Cardiac septum (tissue), 1 donor: ENCODE results near the gene NEUROD2. TPM values are rescaled to one million over a fixed set of nuclear protein-coding genes. Genes with fewer than 3 reads are reported as not detected.
A peak's percentile ranks its signal among the peaks of the same experiment; 100 is the strongest.

ENCODE experiments used
- DNase-seq: peaks from one replicate; pipeline ENCODE4 v3.0.0-alpha.2; 2020; ENCODE audit warnings: low spot score
- intact Hi-C: fragments of 100-400 bp; cut with DNase I; formaldehyde crosslinking; loops from one replicate; pipeline ENCODE4 v1.14.0; 2022
- total RNA-seq: library from RNA; stranded (reverse); fragmentation: NEBNext Ultra II Directional; extraction: Animal tissue kit (Norgen Biotek cat#: 25700); gene quantifications from one replicate; pipeline ENCODE4 v1.2.1, GENCODE V29; 2021
- donor health status: DM: no; HTN: no; CAD: no.

NEUROD2 gene
- total RNA-seq, 1 donor from 2014 or later, result 0.08 TPM

DNA sequence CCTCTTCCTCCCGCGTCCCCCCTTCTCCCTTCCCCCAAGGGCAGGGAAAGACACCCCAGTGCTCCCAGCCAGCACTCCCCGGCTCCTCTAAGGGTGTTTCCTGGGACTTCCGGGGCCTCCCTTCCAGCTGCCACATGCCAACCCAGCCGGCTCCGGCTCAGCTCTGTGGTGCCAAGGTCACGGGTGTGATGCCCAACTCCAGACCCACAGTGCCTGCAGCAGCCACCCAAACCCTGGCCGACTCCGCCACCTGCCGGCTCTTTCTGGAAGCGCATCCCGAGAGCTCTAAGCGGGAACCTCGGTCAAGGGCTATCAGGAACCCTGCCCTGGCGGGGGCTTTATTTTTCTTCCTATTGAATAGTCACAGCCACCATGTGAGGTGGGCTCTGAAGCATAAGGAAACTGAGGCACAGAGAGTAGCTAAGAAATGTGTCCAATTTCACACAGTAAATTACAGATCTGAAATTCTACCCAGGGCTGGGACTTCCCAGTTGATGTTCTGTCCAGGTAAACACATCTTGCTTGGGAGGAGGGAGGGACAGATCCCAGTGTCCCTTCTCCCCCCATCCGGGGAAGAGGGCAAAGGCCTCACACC is 15.7 kb upstream of the NEUROD2 start:
- peak; percentile 94 for DNase-seq
- intact Hi-C loops, result loop anchor here (5.0 kb wide), 2 partner anchors 96 to 129 kb away; no protein-coding TSS in a partner anchor

DNA sequence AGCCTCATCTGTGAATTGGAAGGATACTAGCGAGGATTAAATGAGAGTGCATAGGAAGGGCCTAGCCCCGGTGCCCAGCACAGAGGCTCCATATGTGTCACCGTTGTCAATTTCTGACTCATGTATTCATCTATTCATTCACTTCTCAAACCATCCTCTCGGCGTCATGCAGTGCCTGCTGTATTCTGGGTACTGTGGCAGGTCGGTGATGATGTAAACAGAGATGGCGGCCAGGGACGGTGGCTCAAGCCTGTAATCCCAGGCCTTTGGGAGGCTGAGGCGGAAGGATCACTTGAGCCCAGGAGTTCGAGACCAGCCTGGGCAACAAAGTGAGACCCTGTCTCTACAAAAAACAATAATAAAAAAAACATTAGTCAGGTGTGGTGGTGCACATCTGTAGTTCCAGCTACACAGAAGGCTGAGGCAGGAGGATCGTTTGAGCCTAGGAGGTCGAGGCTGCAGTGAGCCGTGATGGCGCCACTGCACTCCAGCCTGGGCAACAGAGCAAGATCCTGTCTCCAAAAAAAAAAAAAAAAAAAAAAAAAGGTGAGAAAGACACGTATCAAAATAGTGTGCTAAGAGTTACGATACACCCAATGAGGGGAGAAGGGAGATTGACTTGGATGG is 14.8 kb upstream of the NEUROD2 start:
- intact Hi-C loops, result loop anchor here (1.0 to 5.0 kb wide), 3 partner anchors 75 to 130 kb away; no protein-coding TSS in a partner anchor
- DNase-seq, result no peak

DNA sequence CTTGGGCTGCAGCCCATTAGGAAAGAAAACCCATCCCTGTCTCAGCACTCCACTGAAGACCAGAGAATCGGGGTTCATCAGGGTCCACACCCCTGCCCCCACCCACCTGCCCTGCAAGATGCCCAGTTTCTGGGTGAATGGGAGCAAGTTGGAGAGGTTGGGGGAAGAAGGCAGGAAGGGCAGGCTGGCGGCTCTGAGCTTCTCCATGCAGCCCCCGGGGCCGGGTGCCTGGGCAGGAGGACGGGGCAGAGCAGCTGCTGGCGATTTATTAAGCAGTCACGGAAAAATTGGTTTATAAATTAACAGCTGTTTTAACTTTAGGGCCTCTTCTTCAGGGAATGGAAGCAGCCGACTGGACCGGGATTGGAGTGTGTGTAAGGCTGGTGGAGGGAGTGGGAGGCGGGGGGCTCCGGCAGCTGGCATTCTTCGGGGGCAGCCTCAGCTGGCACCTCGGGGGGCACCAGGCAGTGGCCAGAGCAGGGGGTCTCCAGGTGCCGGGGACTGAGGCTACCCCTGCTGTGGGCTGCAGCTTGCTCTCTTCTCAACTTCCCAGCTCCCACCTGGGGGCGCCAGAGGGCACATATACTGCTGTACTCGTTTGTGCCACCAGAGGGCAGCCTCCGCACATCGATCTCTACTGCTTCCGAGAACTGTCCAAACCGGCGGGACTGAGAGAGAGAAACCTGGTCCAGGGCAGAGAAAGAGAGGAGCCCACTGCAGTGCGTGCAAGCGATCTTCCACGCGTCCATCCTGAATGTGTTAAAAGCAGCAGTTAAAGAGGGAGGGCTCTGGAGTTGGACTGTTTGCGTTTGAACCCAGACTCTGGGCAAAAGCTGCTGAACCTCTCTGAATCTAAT is 14.0 kb upstream of the NEUROD2 start:
- intact Hi-C loops, result loop anchor here (1.0 to 5.0 kb wide), 3 partner anchors 74 to 131 kb away; no protein-coding TSS in a partner anchor
- DNase-seq, result peak; percentile 96

GRCh38 chr17:39619786-39620101 is 12.0 kb upstream of the NEUROD2 start:
- intact Hi-C loops, result loop anchor here (5.0 kb wide), 3 partner anchors 47 to 133 kb away; no protein-coding TSS in a partner anchor
- no peak for DNase-seq

DNA sequence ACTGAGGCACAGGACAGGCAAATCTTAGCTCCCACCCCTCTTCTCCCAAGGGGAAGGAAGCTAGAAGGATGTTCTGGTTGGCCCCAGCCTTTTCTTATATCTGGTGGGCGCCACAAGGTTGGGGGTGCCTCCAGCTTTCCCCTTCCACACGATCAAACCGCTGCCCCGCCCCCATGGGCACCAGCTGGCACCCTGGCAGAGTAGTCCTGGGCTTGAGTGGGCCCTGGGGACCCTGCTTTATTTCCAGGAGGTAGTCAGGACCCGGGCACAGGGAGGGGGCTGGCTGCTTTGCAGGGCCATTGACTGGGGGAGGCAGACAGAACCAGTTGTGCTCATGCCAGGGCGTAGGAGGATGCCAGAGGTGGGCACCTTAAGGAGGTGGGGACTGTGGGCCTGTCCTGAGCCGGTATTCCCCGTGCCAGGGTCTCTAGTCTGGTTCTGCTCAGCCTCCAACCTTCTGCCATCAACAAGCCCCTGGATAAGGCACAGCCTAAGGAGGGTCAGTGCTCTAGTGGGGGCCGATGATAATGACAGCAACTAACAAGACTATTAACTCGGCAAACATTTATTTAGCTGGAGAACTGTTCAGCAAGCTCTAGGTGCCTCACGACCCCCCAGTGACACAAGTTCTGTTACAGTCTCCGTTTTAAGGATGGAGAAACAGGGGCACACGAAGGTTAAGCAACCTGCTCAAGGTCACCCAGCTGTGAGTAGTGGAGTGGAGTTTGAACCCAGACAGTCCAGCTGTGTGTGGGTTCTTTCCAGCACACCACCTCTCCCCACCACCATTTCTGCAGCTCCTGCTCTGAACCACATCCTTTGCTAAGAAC is 11.5 kb upstream of the NEUROD2 start:
- intact Hi-C loops, result loop anchor here (5.0 kb wide), 1 partner anchor 47 kb away; no protein-coding TSS in a partner anchor

GRCh38 chr17:39618246-39618913 is 10.7 kb upstream of the NEUROD2 start:
- DNase-seq, result no peak
- intact Hi-C loops, result loop anchor here (5.0 kb wide), 1 partner anchor 46 kb away; no protein-coding TSS in a partner anchor

More for the DNA sequence above, 11.5 kb upstream of the NEUROD2 start:
- DNase-seq, result no peak

DNA sequence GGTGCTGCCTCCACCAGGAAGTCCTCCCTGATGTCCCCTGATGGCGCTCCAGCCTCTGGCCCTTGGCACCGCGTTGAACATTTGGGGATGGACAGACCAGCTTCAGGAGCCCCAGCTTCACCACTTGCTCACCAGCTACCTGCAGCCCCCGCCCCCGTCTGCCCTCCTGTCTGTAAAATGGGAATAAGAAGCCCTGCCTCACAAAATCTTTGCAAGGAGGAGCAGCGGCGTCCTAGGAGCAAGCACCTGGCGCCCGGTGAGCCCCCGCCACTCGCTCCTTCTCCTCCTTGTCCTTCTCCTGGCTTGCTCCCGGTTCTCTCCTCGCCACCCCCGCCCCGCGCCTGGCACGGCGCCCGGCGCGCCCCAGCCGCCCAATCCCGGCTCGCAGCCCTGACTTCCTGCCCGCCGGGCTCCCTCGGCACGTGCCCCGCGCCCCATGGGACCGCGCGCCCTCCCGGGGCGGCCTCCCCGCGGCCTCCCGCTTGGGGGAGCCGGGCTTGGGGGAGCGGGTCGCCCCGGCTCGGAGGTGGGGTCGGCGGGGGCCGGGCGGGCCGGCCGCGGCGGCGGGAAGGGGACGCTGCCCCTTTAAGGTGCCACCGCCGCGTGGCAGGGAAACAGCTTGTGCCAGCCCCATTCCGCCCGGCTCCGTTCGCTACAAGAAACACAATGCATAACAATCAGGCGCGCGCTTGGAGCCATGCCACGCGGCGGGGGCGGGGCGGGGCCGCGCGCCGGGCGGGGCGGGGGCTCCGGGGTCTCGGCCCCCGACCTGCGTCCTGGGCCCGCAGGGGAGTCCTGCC is 9.9 kb upstream of the NEUROD2 start:
- intact Hi-C loops, result loop anchor here (5.0 kb wide), 1 partner anchor 45 kb away; no protein-coding TSS in a partner anchor
- peak; percentile 81 for DNase-seq

GRCh38 chr17:39617100-39617445 is 9.4 kb upstream of the NEUROD2 start:
- intact Hi-C loops, result loop anchor here (5.0 kb wide), 1 partner anchor 45 kb away; no protein-coding TSS in a partner anchor
- DNase-seq, result no peak

DNA sequence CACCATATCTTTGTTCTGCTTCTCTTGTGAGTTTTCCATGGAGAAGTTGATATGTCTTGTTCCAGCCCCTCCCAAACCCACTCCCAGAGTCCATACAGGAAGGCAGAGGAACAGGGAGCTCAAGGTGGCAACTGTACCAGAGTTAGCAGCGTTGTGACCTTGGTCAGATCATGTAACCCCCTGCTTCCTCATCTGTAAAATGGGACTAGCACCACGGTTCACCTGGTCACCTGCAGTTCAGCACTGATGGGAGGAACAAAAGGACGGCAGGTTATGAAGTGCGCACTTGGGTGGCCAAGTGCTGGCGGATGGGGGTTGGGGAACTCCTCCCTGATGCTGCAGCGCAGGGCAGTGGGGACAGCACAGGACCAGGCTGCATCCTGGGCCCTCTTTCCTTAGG is 7.7 kb upstream of the NEUROD2 start:
- intact Hi-C loops, result loop anchor here (5.0 kb wide), 1 partner anchor 43 kb away; no protein-coding TSS in a partner anchor
- DNase-seq, result no peak

- intact Hi-C loops, result loop anchor here (5.0 kb wide), 1 partner anchor 42 kb away; no protein-coding TSS in a partner anchor
Observed at GRCh38 chr17:39614545-39615157, 6.9 kb upstream of the NEUROD2 start.

GRCh38 chr17:39612935-39613464 is 5.3 kb upstream of the NEUROD2 start:
- no peak for DNase-seq
- intact Hi-C loops, result no loop called here

More at GRCh38 chr17:39614545-39615157, 6.9 kb upstream of the NEUROD2 start:
- DNase-seq, result no peak

DNA sequence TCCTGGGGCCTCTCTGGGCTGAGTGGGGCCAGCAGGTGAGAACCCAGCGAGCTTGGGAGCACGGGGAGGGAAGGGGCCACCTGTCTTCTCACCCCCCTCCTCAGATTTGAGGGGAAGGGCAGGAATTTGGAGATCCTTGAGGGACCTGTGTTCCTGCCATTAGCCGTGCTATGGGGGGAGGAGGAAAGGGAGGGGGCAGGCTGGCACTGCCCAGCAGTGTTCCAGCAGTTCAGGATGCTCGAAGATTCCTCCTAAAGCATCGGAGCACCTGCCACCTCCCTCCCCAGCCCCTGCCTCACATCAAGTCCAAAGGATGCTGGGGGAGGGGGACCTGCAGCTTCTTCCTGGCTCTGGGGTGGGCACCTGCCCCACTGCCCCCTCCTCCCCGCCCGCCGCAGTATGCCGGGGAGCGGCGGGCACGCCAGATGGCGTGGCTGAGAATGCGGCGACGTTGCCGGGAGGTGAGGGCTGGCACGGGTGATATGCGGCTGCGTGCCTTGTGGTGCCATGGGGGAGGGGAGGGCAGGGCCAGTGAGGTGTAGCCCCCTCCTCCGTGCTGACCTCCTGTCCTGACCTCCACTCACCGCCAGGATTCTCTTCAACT is 4.7 kb upstream of the NEUROD2 start:
- no peak for DNase-seq
- intact Hi-C loops, result no loop called here

GRCh38 chr17:39611401-39612112 is 3.8 kb upstream of the NEUROD2 start:
- intact Hi-C loops, result no loop called here
- DNase-seq, result no peak

- intact Hi-C loops, result no loop called here
- DNase-seq, result no peak
Observed at GRCh38 chr17:39609416-39610025, 1.8 kb upstream of the NEUROD2 start.

GRCh38 chr17:39608142-39608981 is 642 bp upstream of the NEUROD2 start:
- DNase-seq, result no peak
- intact Hi-C loops, result no loop called here
